Activated CD4-positive, alpha-beta T cell treated with anti-CD3 and anti-CD28 coated beads, Interleukin-2, amount 50 U/mL, for 48 hours (primary cell): ENCODE results near the gene RALGPS2.

Source experiments
- DNase-seq, 2 experiments: peaks; one replicate each; pipeline ENCODE4 v3.0.0-alpha.2; 2020

RALGPS2 gene

GRCh38 chr1:178927003-178927402, 202.0 kb downstream of the RALGPS2 start:
- DNase-seq: no peak

DNA sequence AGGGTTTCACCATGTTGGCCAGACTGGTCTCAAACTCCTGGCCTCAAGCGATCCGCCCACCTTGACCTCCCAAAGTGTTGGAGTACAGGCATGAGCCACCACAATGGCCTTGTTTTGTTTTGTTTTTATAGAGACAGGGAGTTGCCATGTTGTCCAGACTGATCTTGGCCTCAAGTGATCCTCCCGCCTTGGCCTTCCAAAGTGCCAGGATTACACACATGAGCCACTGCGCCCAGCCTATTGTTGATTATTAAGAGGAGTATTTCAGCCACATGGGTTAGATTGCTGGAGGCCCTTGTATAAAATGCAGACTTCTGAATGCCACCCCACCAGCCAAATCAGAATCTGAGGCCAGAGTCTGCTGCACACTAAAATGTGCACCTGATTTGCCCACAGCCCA, 203.0 kb downstream of the RALGPS2 start:
- no peak for DNase-seq

GRCh38 chr1:178928976-178929375, 203.9 kb downstream of the RALGPS2 start:
- DNase-seq: no peak

DNA sequence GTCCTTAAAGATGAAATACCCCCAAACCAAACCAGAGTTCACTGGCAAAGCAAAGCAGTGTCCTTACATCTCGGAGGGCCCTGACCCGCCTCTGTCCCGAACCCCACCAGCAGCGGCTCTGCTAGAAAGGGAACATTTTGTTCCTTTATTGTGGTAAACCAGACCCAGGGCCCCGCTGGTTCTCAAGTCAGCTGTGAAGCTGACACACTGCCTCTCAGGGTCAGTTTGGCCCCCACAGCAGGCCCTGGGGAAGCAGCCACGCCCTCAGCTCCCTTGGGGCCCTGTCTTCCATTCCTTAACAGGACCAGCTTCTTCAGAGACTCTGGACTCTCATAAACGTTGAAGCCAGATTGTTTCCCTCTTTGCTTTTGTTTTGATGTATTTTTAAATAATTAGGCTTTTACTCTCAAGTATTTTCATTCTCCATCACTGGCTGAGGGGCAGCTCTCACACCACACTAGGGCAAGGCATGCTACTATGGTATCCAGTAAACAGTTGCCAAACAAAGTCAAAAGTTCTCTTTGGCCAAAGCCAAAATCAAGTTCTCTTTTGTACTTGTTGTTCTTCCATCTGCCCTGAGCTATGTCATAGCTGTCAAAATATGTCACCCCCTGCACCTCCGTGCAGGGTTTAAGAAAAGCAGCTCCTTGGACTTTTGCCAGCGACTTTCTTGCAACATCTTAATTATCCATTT, 207.0 kb downstream of the RALGPS2 start:
- no peak for DNase-seq

GRCh38 chr1:178932552-178932906, 207.5 kb downstream of the RALGPS2 start:
- DNase-seq: no peak

DNA sequence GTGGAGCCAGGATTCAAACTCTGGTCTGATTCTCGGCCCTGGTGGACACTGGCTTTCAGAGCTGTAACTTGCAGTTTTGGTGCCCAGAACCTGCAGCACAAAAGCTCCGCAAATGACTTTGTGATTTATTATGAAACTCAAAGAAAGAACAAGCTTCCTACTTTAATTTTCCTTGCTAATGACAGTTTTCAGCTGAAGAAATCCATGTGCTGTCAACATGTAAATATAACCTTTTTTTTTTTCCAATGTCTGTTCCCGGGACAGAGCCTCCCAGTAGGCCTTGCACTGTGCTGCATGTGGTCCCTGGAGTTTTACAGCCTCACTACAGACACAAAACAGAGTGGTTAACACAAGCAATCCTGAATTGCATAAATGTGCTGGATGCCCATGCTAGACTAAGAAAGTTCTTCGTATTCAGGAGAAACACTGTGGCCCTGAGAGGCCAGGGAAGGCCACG, 208.1 kb downstream of the RALGPS2 start:
- DNase-seq: no peak

DNA sequence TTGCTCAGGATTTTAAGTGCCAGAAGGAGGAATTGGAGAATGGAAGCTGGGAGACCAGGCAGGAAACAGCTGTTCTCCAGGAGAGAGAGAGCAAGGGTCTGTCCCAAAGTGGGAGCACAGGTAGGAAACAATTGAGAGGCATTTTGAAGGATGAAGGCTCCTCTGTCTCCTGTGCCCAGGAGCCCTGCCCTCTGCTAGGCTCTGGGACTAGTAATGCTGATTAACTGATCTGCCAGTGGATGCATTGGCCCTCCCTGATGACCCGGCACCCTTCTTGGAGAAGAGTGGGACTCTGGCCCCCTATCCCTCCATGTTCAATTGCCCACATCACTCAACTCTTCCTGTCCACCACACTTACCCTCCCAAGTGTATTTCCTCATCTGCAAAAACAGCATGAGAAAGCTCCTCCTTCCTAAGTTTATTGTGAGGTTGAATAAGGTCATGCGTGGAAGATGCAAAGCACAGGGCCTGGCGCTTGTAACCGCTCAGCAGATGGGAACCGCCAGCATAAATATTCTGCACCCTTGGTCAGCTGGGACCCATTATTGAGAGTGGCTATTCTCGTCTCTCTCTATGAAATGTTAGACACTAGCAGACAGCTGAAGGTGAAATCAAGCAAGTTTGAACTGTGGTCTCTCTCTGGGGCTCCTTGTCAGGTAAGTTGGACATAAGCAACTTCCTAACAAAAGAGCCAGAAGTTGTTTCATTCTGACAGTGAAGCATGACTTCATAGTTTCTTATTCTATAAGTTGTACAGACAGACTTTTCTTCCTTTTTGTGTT, 208.9 kb downstream of the RALGPS2 start:
- no peak for DNase-seq

DNA sequence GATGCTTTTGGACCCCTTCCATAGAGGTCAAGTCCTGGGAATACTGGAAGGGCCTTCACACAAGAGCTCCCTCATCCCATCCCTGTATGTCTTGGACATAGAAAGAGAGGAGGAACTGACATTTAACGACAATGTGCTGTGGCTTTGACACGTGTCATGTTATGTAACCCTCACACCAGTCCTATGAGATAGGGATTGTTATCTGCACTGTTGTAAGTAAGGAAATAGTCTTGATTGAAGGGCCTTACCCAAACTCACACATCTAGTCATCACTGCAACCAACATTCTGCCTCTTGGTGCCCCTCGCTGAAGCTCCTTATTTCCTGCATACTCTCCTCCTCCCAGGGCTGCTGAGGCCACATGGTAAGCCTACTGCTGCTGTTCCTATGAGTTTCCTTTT, 209.5 kb downstream of the RALGPS2 start:
- no peak for DNase-seq

DNA sequence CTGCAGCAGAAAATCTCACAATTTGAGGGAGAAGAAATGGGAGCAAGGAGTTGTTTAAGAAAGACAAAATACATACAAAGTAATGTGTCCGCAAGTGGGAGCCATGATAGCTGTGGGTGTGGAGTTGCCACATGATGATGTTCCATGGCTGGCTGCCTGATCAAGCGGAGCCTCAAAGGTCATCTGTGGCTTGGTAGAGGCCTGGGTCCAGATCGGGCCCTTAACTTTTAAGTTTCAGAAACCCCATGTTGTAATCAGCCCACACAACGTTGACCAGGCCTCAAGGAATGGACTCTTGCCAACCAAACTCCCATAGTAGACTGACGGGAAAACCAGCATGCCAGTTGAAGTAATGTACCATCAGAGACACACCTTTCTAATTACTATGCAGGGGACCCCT, 210.6 kb downstream of the RALGPS2 start:
- DNase-seq: no peak

- DNase-seq: no peak
Measured at GRCh38 chr1:178937695-178938094, 212.7 kb downstream of the RALGPS2 start.

- no peak for DNase-seq
Measured at GRCh38 chr1:178938101-178938958, 213.3 kb downstream of the RALGPS2 start.

DNA sequence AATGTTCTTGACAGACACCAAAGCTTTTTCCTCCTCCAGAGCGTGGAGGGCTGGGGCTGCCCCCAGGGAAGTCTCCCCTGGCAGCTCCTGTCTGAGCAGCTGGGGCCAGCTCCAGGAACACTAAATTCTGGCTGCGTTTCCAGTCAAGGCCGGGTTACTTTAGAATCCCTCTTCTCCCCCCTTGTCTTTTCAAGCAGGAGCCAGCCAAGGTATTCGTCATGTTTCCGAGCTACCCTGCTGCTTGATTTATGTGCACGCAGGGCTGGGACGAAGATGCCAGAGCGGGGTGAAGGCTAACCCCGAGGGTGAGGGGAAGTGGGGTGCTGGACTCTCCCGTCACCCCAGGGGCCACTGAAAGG, 213.9 kb downstream of the RALGPS2 start:
- no peak for DNase-seq

DNA sequence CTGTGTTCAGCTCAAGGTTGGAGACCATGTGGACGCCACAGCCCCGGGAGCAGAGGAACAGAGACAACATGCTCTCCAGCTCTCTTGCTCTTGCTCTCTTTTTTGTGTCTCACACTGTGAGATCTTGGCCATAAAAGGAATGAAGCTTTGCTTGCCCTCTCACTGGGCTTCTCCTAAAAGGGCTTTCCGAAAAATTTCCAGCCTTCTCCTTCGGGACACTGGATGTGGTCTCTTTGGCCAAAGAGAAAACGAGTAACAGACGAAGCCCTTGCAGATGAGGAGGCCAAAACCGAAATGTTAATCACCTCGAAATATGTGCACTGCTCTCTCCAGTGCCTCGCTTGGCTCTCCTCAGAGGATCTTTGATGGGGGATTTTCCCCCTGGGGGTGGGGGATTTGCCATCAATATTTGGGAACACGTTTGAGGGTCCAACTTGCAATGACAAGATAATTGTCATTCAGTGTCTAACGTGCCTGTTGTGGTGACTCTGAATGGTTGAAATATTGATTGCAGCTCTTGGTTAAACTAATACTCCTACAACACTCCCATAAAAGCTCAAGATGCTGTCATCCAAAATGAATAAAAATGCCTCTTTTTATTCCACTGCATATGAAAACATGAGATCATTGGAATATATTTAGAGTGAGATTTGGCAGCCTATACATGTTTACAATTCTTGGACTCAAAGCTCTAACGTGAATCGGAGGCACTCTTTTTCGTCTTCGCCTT, 214.5 kb downstream of the RALGPS2 start:
- no peak for DNase-seq

DNA sequence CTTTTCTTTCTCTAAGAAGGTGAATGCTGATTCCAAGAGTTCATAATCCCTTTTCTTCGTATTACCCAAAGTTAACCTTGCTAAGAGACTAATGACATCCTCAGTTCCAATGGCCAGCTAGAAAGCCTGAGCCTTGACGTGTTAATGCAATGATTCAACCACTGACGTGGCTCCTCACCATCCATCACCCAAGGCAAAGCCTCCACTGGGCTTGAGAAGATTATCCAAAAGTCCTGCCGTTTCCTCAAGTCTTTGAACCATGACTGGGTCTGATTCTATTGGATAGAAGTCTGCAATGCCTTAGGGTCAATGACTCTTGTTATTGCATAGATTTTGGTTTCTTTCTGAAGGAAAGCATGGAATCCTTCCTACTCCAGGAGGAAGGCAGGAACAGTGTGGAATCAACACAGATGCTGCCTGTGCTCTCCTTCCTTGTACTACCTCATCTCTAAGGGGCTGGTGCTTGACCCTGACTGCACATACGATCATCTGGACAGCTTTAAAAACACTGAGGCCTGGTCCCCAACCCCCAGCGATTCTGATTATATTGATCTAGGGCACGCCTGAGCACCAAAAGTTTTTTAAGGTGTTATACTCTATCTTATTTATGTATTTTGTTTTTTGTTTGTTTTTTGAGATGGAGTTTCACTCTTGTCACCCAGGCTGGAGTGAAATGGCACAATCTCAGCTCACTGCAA, 215.2 kb downstream of the RALGPS2 start:
- no peak for DNase-seq

DNA sequence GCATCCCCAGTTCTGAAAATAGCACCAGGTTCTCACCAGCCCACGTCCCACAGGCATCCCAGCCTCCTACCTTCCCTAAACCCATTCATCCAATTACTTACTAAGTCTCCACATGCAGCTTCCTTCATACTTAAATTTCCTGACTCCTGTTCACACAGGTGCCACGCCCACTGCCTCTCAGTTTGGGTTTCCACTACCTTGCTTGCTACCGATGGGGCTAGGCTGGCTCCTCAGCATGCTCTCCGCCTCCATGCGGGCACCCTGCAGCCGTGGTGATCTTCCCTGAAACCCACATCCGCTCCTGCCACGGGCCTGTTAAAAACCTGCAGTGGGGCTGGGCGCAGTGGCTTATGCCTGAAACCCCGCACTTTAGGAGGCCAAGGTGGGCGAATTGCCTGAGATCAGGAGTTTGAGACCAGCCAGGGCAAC, 216.2 kb downstream of the RALGPS2 start:
- DNase-seq: no peak

DNA sequence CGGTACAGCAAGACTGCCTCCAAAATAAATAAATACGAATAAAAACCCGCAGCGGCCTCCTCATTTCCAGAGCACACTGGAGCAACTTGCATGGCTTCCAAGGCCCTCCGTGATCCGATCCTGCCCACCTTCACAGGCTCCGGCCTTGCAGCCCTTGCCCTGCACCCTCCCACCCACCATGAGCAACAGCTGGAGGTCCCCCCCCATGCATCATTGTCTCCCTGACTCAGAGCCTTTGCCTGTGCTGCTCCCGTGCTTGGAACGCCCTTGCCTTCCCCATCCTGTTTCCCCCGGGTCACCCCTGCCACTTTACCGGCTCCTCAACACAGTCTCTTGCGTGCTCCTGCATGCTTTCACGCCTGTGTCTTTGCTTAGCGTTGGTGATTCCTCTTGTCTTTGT, 216.8 kb downstream of the RALGPS2 start:
- no peak for DNase-seq

GRCh38 chr1:178942285-178943198, 217.5 kb downstream of the RALGPS2 start:
- no peak for DNase-seq

DNA sequence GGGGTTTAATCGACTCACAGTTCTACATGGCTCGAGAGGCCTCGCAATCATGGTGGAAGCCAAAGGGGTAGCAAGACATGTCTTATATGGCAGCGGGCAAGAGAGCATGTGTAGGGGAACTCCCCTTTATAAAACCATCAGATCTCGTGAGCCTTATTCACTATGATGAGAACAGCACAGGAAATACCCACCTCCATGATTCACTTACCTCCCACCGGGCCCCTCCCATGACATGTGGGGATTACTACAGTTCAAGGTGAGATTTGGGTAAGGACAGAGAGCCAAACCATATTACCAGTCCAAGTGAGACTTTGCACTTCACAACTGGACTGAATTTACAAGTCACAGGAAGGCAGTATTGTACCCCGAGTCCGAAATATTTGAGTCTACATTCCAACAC, 219.7 kb downstream of the RALGPS2 start:
- DNase-seq: no peak

- DNase-seq: no peak
Measured at GRCh38 chr1:178945763-178946266, 220.8 kb downstream of the RALGPS2 start.

- no peak for DNase-seq
Measured at GRCh38 chr1:178946416-178946815, 221.4 kb downstream of the RALGPS2 start.
